HG02763 (cell line): ENCODE results near the gene RBM12.

Source experiments
- ATAC-seq: cut with Tn5 transposase; IDR thresholded peaks from one replicate; pipeline ENCODE4 v1.9.1; 2021; ENCODE audit warnings: mild to moderate bottlenecking, moderate library complexity; ENCODE audit not compliant: unreplicated experiment

The RBM12 gene

GRCh38 chr20:35660122-35660937 is 4.4 kb downstream of the RBM12 start:
- ATAC-seq: no peak

GRCh38 chr20:35657271-35657670 is 7.4 kb downstream of the RBM12 start:
- no peak for ATAC-seq

DNA sequence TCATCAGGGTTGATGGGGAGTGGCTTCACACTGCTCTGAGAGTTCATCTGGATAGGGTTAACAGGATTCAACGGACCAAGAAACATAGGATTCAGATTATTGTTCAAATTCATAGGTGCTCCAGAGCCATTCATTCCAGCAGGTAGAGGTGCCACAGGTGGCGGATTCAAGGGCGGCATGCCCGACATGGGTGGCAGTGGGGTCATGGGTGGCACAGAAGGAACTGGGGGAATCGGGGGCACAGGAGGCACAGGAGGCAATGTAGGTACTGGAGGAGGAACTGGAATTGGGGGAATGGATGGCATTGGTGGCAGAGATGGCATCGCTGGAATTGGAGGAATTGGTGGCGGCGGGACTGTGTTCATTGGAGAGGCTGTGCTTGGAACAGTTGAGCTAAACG is 10.3 kb downstream of the RBM12 start:
- ATAC-seq: no peak

DNA sequence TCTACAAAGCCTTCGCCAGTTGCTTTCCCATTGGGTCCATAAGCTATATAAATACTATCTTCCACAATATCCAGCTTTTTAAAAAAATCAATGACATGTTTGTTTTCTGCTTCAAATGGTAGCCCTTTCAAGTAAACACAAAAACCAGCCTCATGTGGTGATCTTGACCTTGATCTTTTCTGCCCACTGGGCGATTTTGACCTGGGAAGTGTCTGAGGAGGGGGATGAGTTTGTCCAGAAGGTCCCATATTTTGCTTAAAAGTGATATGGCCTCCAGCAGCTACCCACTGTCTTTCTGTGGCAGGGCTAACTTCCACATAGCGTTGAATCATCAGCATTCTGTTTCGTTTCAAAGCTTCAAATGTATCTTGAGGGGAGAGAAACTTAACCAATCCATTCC is 10.8 kb downstream of the RBM12 start:
- no peak for ATAC-seq

- no peak for ATAC-seq
Measured at GRCh38 chr20:35653430-35653734, 11.3 kb downstream of the RBM12 start.

DNA sequence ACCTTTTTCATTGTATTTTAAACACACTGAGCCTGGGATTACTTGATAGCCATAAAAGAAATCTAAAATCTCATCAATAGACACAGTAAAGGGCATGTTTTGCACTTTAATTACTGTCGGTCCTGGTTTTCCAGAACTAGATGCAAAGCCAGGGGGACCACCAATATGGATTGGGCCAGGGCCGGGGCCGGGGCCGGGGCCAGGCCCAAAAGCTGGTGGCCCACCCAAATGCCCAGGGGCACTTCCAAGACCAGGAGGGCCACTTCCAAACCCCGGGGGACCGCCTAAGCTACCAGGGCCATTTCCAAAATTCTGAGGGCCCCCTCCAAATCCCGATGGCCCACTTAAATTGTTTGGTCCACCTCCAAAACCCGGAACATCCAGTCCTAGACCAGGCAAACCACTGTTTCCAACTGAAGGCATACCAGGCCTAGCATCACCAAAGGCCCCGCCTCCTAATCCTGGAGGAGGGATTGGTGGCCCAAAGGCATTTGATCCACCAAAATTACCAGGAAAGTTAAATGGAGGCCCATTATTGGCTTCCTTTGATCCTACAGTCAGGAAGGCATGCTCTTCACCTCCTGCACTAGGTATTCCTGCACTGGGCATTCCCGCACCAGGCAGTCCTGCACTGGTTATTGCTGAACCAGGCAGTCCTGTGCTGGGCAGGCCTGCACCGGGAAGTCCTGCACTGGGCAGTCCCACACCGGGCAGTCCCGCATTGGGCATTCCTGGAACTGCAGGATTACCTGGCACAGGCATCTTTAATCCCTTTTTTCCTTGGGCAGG is 11.9 kb downstream of the RBM12 start:
- no peak for ATAC-seq

DNA sequence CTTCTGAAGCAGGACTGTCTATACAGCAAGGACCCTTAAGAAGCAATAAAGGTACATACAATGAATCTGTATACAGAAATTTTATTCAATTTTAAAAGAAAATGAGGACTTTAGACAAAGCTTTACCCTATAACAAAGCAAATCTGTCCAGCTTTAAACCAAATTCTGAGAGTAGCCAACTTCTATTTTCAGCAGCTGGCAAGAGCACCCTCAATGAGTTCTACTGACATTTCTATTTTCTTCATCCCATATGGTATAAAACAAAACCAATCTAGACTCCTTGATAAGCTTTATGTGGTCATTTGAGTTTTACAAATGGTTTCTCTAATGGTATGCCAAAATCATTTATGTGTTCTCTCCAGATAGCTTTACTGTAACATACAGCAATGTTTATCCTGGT is 12.7 kb downstream of the RBM12 start:
- no peak for ATAC-seq

DNA sequence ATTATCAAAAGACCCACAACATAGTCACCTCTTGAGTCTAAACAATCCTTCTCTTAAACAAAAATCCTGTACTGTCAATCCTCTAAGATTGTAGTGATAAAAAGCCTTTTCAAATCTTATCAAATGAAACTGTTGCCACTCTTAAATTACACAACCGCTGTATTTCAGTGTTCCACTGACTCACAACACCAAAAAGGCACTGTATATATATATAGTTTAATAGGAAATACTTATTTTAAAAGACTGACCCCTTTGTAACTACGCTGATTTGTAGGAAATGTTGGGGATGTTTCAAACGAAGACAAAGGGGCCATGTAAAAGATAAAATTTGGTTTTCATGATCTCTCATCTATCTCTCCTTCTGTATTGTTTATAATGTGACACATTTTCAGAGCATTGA is 14.1 kb downstream of the RBM12 start:
- no peak for ATAC-seq

DNA sequence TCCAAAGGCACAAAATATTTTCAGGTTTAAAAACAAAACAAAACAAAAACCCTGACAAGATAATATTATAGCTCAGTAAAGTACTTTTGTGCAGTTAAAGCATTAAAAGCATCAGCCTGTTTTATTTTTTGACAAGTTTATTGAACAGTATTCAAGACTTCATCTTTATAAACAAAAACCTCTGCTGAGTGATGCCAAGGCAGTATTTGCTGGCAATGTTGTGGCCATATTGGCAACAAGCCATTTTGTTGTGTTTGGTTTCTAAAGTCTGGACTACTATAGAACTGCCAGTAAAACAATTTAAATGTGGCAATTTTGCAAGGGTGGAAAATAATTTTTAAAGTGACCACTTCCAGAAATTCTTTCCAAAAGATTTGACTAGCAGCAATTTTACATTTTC is 15.9 kb downstream of the RBM12 start:
- no peak for ATAC-seq

- no peak for ATAC-seq
Measured at GRCh38 chr20:35644806-35645205, 19.9 kb downstream of the RBM12 start.

DNA sequence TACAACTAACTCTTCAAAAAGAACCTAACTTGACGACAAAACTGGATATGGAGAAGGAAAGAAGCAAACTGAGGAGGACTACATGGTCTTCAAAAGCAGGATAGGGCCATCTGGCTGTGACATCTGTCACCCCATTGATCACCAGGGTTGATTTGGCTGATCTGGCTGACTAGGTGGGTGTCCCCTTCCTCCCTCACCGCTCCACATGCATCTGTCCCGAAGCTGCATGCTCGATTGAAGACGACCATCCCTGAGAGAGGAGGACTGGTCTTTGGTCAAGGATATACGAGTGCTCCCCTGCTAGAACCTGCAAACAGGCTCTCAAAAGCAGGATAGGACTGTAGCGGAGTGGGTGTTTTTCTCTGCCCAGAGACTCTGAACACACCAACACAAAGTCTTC is 21.7 kb downstream of the RBM12 start:
- no peak for ATAC-seq

DNA sequence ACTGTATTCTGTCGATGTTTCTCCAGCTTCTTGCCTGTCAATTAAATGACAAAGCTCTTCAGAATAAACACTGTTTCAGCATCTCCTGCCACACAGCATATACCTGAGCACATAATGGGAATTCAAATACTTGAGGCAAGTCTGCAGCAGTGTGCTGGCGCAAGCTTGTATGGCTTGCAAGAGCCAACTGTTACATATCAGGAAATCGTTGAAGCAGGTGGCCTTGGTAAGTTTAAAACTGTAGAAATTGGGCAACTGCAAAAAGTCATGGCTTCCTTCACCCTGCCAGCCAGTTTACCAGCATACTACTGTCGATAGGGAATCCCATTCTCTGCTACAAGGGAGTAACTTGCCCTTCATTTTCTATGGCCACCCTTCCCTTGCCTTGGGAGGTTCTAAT is 23.0 kb downstream of the RBM12 start:
- no peak for ATAC-seq

GRCh38 chr20:35640724-35641123 is 24.0 kb downstream of the RBM12 start:
- no peak for ATAC-seq

GRCh38 chr20:35638751-35639150 is 25.9 kb downstream of the RBM12 start:
- ATAC-seq: no peak

DNA sequence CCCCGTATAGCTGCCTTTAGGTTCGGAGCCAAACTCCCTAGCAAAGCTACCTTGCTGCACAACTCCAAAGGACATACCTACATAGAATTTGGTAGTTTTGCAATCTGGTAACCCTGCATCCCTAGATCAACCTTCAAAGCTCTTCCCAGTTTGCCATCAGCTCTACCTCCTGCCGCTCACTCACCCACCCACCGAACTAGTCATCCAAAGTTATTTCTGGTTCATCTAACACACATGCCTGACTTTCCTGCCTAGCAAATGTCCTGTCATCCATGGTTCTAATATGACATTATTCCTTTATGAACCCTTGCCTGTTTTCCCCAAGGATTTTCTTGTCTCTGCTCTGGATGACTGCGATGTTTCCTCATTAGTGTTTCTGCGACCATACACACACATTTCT is 27.4 kb downstream of the RBM12 start:
- ATAC-seq: no peak

DNA sequence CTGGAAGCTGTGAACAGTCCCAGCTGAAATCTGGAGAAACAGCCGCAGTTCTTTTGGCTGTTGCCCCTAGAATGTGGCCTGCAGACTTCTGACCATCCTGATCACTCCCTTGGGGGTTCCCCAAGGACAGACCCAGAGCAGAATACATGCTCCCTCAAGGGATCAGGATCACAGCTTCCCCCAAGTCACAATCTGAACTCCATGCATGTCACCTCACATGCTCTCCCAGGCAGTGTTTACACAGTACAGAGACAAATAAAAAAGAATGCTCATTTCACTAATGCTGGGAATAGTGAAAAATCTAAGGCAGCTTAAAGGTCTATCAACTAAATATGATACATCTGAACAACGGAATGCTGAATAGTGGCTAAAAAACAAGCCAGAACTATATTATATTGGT is 28.6 kb downstream of the RBM12 start:
- no peak for ATAC-seq

DNA sequence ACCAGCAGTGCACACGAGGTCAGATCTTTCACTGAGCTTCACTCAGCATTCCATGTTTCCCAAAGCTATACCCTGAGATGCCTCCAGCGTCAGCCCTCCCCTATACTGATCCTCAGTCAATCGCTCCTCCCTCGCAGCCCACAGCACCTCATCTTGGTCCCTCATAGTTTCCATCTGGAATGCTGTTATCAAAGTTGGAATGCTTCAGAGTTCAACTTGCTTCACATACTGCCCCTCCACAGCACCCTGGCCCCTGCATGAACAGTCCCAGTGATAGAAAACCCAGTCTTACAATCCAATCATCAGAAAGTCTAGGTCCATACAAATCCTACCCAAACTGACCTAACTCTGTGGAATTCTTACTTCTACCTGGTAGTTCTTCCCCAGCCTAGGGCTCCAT is 29.0 kb downstream of the RBM12 start:
- ATAC-seq: no peak

GRCh38 chr20:35632539-35633115 is 32.1 kb downstream of the RBM12 start:
- ATAC-seq: no peak

DNA sequence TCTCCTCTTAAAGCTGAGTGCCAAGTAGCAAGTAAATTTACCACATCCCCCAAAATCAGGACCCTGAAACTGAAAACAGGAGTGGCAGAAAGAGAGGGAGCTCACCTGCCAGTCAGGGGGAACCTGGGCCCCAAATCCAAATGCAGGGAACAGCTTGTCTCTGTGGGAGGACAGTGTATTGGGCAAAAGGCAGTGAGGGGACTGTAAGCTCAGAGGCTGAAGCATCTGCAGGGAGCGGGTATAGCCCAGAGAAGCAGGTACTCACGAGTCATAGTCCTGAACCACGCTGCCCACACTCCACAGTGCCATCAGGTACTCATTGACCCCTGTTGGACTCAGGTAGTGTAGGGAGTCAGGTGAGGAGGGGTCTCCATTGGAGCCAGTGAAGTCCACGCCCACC is 34.1 kb downstream of the RBM12 start:
- ATAC-seq: no peak

GRCh38 chr20:35629427-35630145 is 35.1 kb downstream of the RBM12 start:
- ATAC-seq: no peak

DNA sequence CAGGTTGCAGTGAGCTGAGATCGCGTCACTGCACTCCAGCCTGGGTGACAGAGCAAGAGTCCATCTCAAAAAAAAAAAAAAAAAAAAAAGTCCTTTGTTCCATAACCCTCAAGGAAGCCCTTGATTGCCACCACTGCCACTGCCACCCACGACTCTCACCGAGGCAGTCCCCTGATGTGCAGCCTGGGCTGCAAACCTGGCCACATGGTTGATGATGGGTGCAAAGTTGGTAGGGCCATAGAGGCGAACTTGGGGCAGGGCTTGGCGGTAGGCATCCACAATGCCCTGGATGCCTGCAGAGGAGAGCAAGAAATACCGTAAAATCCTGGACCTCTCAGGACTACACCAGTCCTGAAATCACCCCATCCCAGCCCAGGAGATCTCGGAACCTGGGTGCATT is 37.6 kb downstream of the RBM12 start:
- no peak for ATAC-seq
